Brain pericyte (primary cell): Measurements from ENCODE around the gene CDKAL1.
"Not testable (repeated sequence)": the region's sequence is repeated elsewhere in the genome, so short reads cannot be mapped to it uniquely, and the experiment has no call there.

Experiments used
- DNase-seq: peaks from one replicate; pipeline ENCODE4 v3.0.0-alpha.2; 2012; ENCODE audit warnings: low read depth, low spot score

CDKAL1 gene

GRCh38 chr6:20793174-20793573, 258.9 kb downstream of the CDKAL1 start:
- no peak for DNase-seq

- no peak for DNase-seq
Observed at GRCh38 chr6:20797597-20797996, 263.3 kb downstream of the CDKAL1 start.

GRCh38 chr6:20800229-20800628, 266.0 kb downstream of the CDKAL1 start:
- DNase-seq, result no peak

- no peak for DNase-seq
Observed at GRCh38 chr6:20800653-20801052, 266.4 kb downstream of the CDKAL1 start.

- no peak for DNase-seq
Observed at GRCh38 chr6:20801595-20801994, 267.3 kb downstream of the CDKAL1 start.

GRCh38 chr6:20802596-20802995, 268.3 kb downstream of the CDKAL1 start:
- no peak for DNase-seq

- DNase-seq, result no peak
Observed at GRCh38 chr6:20805021-20805420, 270.8 kb downstream of the CDKAL1 start.

GRCh38 chr6:20806669-20807068, 272.4 kb downstream of the CDKAL1 start:
- DNase-seq, result no peak

GRCh38 chr6:20808439-20808838, 274.2 kb downstream of the CDKAL1 start:
- no peak for DNase-seq

- no peak for DNase-seq
Observed at GRCh38 chr6:20808924-20809323, 274.7 kb downstream of the CDKAL1 start.

GRCh38 chr6:20810727-20811108, 276.5 kb downstream of the CDKAL1 start:
- DNase-seq, result no peak

- peak; percentile 74 for DNase-seq
Observed at GRCh38 chr6:20811109-20811761, 277.0 kb downstream of the CDKAL1 start.

- DNase-seq, result no peak
Observed at GRCh38 chr6:20812776-20813175, 278.5 kb downstream of the CDKAL1 start.

- no peak for DNase-seq
Observed at GRCh38 chr6:20814494-20814893, 280.2 kb downstream of the CDKAL1 start.

- no peak for DNase-seq
Observed at GRCh38 chr6:20816126-20816525, 281.9 kb downstream of the CDKAL1 start.

- DNase-seq, result no peak
Observed at GRCh38 chr6:20817806-20818320, 283.6 kb downstream of the CDKAL1 start.

- no peak for DNase-seq
Observed at GRCh38 chr6:20819774-20820400, 285.6 kb downstream of the CDKAL1 start.

GRCh38 chr6:20826378-20826777, 292.1 kb downstream of the CDKAL1 start:
- peak; percentile 31 for DNase-seq

GRCh38 chr6:20827798-20828197, 293.5 kb downstream of the CDKAL1 start:
- DNase-seq, result no peak

- DNase-seq, result no peak
Observed at GRCh38 chr6:20830576-20830975, 296.3 kb downstream of the CDKAL1 start.

GRCh38 chr6:20831251-20831650, 297.0 kb downstream of the CDKAL1 start:
- not testable (repeated sequence) for DNase-seq

- no peak for DNase-seq
Observed at GRCh38 chr6:20833881-20834515, 299.7 kb downstream of the CDKAL1 start.
